B cell (primary cell): ENCODE measurements around the gene HSBP1L1. TPM values are rescaled to one million over a fixed set of nuclear protein-coding genes. Genes with fewer than 3 reads are reported as not detected.

Source experiments
- ATAC-seq: fragments of 200-7000 bp; cut with Tn5 transposase; one replicate; pipeline ENCODE4 v1.10.0; 2021; ENCODE audit warnings: low read depth, mild to moderate bottlenecking, moderate number of reproducible peaks, moderate library complexity
- CTCF ChIA-PET: fragments of 350-600 bp; sonication (Branson Sonifier 250); formaldehyde crosslinking; loops from one replicate; lab custom pipeline; 2021; ENCODE audit warnings: antibody characterized with exemption, inconsistent platforms; lab: Charles Lee
- POLR2A ChIA-PET: fragments of 350-600 bp; sonication (Branson Sonifier 250); formaldehyde crosslinking; loops from one replicate; lab custom pipeline; 2021; ENCODE audit warnings: antibody characterized with exemption; lab: Charles Lee
- DNase-seq: peaks from one replicate; pipeline ENCODE4 v3.0.0; 2013
- H2AFZ ChIP-seq: 2 replicates; pipeline ENCODE4 v1.6.1; 2012; ENCODE audit warnings: mild to moderate bottlenecking, low read depth, low read length; ENCODE audit not compliant: insufficient read depth, poor library complexity, severe bottlenecking
- H3K27ac ChIP-seq, 2 donors: 1 replicate in 1 of 2; 2 replicates in 1 of 2; pipeline ENCODE4 v1.5.1; 2012 to 2013; ENCODE audit warnings: low read length in 2 of 2, mild to moderate bottlenecking in 2 of 2, moderate library complexity in 1 of 2
- H3K27me3 ChIP-seq, 4 experiments: fragments of 200-600 bp in 1 of 4; sonication (generic) in 1 of 4; replicated peaks in 1 of 4; 1 replicate in 2 of 4; 2 replicates in 2 of 4; pipeline versions ENCODE4 v1.6.1 to v1.7.0; 2013 to 2016; ENCODE audit warnings: low read length in 3 of 4, mild to moderate bottlenecking in 2 of 4, mixed read lengths in 1 of 4, moderate library complexity in 1 of 4; ENCODE audit not compliant: insufficient read depth in 4 of 4, control insufficient read depth in 3 of 4; ENCODE audit errors: control extremely low read depth in 1 of 4
- H3K36me3 ChIP-seq, 2 experiments: replicated peaks in 1 of 2; 1 replicate in 1 of 2; 2 replicates in 1 of 2; pipeline versions ENCODE4 v1.6.1 to v1.7.1; 2013; ENCODE audit warnings: low read length in 1 of 2; ENCODE audit not compliant: insufficient read depth in 2 of 2, control insufficient read depth in 1 of 2; ENCODE audit errors: control extremely low read depth in 1 of 2, extremely low read depth in 1 of 2
- H3K4me1 ChIP-seq, 2 donors: fragments of 200-600 bp in 1 of 2; sonication (generic) in 1 of 2; 1 replicate in 1 of 2; 2 replicates in 1 of 2; pipeline versions ENCODE4 v1.5.1 to v1.6.1; 2013 to 2017; ENCODE audit warnings: low read length in 2 of 2; ENCODE audit not compliant: control insufficient read depth in 2 of 2, insufficient read depth in 2 of 2
- H3K4me2 ChIP-seq: replicated peaks from 2 replicates; pipeline ENCODE3; 2012; ENCODE audit warnings: mild to moderate bottlenecking, low read depth, low read length; ENCODE audit not compliant: poor library complexity, severe bottlenecking
- H3K4me3 ChIP-seq, 5 experiments: fragments of 200-600 bp in 1 of 5; sonication (generic) in 1 of 5; 1 replicate in 3 of 5; 2 replicates in 2 of 5; pipeline versions ENCODE4 v1.5.1 to v1.7.0; 2011 to 2016; ENCODE audit warnings: low read length in 4 of 5, mild to moderate bottlenecking in 4 of 5, low read depth in 2 of 5, control low read depth in 1 of 5, moderate library complexity in 1 of 5; ENCODE audit not compliant: insufficient read depth in 1 of 5; ENCODE audit errors: control extremely low read depth in 1 of 5, extremely low read depth in 1 of 5
- H3K79me2 ChIP-seq: fragments of 200-600 bp; sonication (generic); one replicate; pipeline ENCODE4 v1.6.0; 2016; ENCODE audit warnings: low read length; ENCODE audit not compliant: control insufficient read depth, insufficient read depth
- H3K9ac ChIP-seq: fragments of 200-600 bp; sonication (generic); 2 replicates; pipeline ENCODE4 v1.6.1; 2017; ENCODE audit warnings: mild to moderate bottlenecking, low read length, moderate library complexity
- H3K9me3 ChIP-seq, 3 donors: one replicate each; pipeline versions ENCODE4 v1.6.1 to v1.7.1; 2013; ENCODE audit warnings: low read length in 2 of 3; ENCODE audit not compliant: control insufficient read depth in 2 of 3, insufficient read depth in 1 of 3; ENCODE audit errors: control extremely low read depth in 1 of 3
- H4K20me1 ChIP-seq: 2 replicates; pipeline ENCODE4 v1.6.0; 2012; ENCODE audit warnings: mild to moderate bottlenecking, low read length; ENCODE audit not compliant: insufficient read depth, control insufficient read depth, poor library complexity, severe bottlenecking
- H3K27ac Mint-ChIP-seq: one replicate; pipeline ENCODE4 v1.8.0; 2021; ENCODE audit warnings: mixed read lengths
- H3K27me3 Mint-ChIP-seq: one replicate; pipeline ENCODE4 v1.8.0; 2021; ENCODE audit warnings: mixed read lengths
- H3K4me1 Mint-ChIP-seq: one replicate; pipeline ENCODE4 v1.8.0; 2021; ENCODE audit warnings: mixed read lengths
- H3K4me3 Mint-ChIP-seq: one replicate; pipeline ENCODE4 v1.8.0; 2021; ENCODE audit warnings: mixed read lengths
- H3K9me3 Mint-ChIP-seq: one replicate; pipeline ENCODE4 v1.8.0; 2022; ENCODE audit warnings: mixed read lengths; ENCODE audit not compliant: insufficient read depth
- CTCF ChIP-seq: fragments of 200-600 bp; IDR thresholded peaks from one replicate; pipeline ENCODE4 v1.8.0; 2022; ENCODE audit warnings: antibody characterized with exemption, mild to moderate bottlenecking
- EZH2 ChIP-seq: IDR thresholded peaks from 2 replicates; pipeline ENCODE4 v1.6.1; 2012; ENCODE audit warnings: borderline replicate concordance, low read depth, mild to moderate bottlenecking, moderate library complexity, low read length; ENCODE audit not compliant: insufficient read depth, poor library complexity, severe bottlenecking
- WGBS: methylation state at CpG from one replicate; pipeline ENCODE4 v1.1.5; 2013; ENCODE audit warnings: missing lambda C conversion rate; ENCODE audit not compliant: insufficient coverage; 5-methylcytosine and 5-hydroxymethylcytosine counted together
- intact Hi-C: fragments of 100-400 bp; cut with micrococcal nuclease; formaldehyde crosslinking; loops from one replicate; pipeline ENCODE4 v1.10.0; 2022
- polyA plus RNA-seq: library from polyadenylated mRNA; depleted of rRNA; stranded (reverse); fragments of >200 nt; gene quantifications from 2 replicates; pipeline ENCODE4 v1.2.3, GENCODE V29; 2012
- total RNA-seq, 2 donors: library from RNA; stranded (reverse); fragments of 120-200 nt in 1 of 2; gene quantifications; 1 replicate in 1 of 2; 2 replicates in 1 of 2; pipeline versions ENCODE4 v1.2.3 to v1.2.4, GENCODE V29; 2013 to 2022

Gene HSBP1L1
- total and polyA plus RNA-seq, 2 donors (not counting 1 experiment from before 2014, with no cell fraction given) = 4.6 to 7.2 TPM

- H3K79me2 ChIP-seq = peaks cover 54% of the 10 kb centered on the region
- peaks cover 0 to 19% of the 10 kb centered on the region in 2 experiments for H3K36me3 ChIP-seq
- H4K20me1 ChIP-seq = peaks cover 41% of the 10 kb centered on the region
- Mint-ChIP-seq H3K4me1 (peaks cover 42% of the 10 kb centered on the region), H3K27ac (peak overlapping the region; percentile 84), H3K27me3 (no peaks in the 10 kb centered on the region), H3K4me3 (peak overlapping the region; percentile 92), H3K9me3 (no peaks in the 10 kb centered on the region)
- peak overlapping the region; percentile 56 to 73 (median 70) for H3K4me3 ChIP-seq
- peak overlapping the region; percentile 54 to 83 for H3K27ac ChIP-seq
- peak overlapping the region; percentile 83 for H3K9ac ChIP-seq
- CTCF ChIA-PET = interaction anchor here (1.1 kb wide), 1 partner anchor 39 kb away, joined by 3 read pairs; no protein-coding TSS in a partner anchor
- H2AFZ ChIP-seq = peak overlapping the region; percentile 97
- peak; percentile 26 for ATAC-seq
- POLR2A ChIA-PET = interaction anchor here (0.6 to 2.0 kb wide), 2 partner anchors 9 to 83 kb away, joined by 3 to 11 read pairs; partner anchors contain the start of gene RBFA
- TF ChIP-seq CTCF (no peak), EZH2 (no peak)
- H3K4me1 ChIP-seq = peaks cover 18 to 40% of the 10 kb centered on the region in 2 donors
- H3K9me3 ChIP-seq = no peaks in the 10 kb centered on the region
- intact Hi-C loops = loop anchor here (1.0 to 5.0 kb wide), 5 partner anchors 15 to 271 kb away; partner anchors contain the start of genes CTDP1, RBFA and TXNL4A
- no peaks in the 10 kb centered on the region for H3K27me3 ChIP-seq
- WGBS = 4% methylated on average over 73 of the region's 81 CpGs
- peak; percentile 60 for DNase-seq
- peak overlapping the region; percentile 100 for H3K4me2 ChIP-seq
These were observed 13.7 kb upstream of the HSBP1L1 start for GRCh38 chr18:79950515-79951341.
